Adrenal gland (tissue), 12 donors: ENCODE results near the gene SSPN. TPM values are rescaled to one million over a fixed set of nuclear protein-coding genes. Genes with fewer than 3 reads are reported as not detected.

ENCODE experiments used
- DNase-seq, 7 donors: peaks; one replicate each; pipeline ENCODE4 v3.0.0-alpha.2; 2019 to 2020
- H3K27ac ChIP-seq, 5 donors: fragments of 200-600 bp; sonication (generic) in 4 of 5; 1 replicate in 3 of 5; 2 replicates in 2 of 5; pipeline versions ENCODE4 v1.5.1 to v1.8.0; 2016 to 2020; ENCODE audit warnings: mild to moderate bottlenecking in 1 of 5
- H3K27me3 ChIP-seq: fragments of 200-600 bp; 2 replicates; pipeline ENCODE4 v1.8.0; 2021
- H3K36me3 ChIP-seq, 2 donors: fragments of 200-600 bp; replicated peaks in 1 of 2; 1 replicate in 1 of 2; 2 replicates in 1 of 2; pipeline versions ENCODE4 v1.5.1 to v1.8.0; 2018 to 2022
- H3K4me1 ChIP-seq, 2 donors: fragments of 200-600 bp; replicated peaks in 1 of 2; 1 replicate in 1 of 2; 2 replicates in 1 of 2; pipeline versions ENCODE4 v1.5.1 to v1.8.0; 2018 to 2021
- H3K4me3 ChIP-seq, 4 donors: fragments of 200-600 bp; sonication (generic) in 3 of 4; one replicate each; pipeline ENCODE4 v1.5.1; 2016 to 2018
- H3K9me3 ChIP-seq, 3 donors: fragments of 200-600 bp; sonication (generic) in 1 of 3; replicated peaks in 1 of 3; 1 replicate in 2 of 3; 2 replicates in 1 of 3; pipeline versions ENCODE4 v1.5.1 to v1.8.0; 2016 to 2021
- CTCF ChIP-seq, 6 experiments: fragments of 450-650 bp in 4 of 6; fragments of 200-600 bp in 2 of 6; sonication (generic) in 1 of 6; IDR thresholded peaks; 1 replicate in 5 of 6; 2 replicates in 1 of 6; pipeline versions ENCODE4 v1.5.1 to v1.8.0; 2016 to 2021; ENCODE audit warnings: antibody characterized with exemption in 6 of 6, mild to moderate bottlenecking in 2 of 6, moderate library complexity in 1 of 6
- POLR2A ChIP-seq, 2 donors: fragments of 450-650 bp; IDR thresholded peaks; one replicate each; pipeline ENCODE4 v1.6.1; 2017; ENCODE audit warnings: antibody characterized with exemption in 2 of 2, mild to moderate bottlenecking in 2 of 2, moderate library complexity in 1 of 2
- WGBS, 4 donors: extraction: QIAGEN DNeasy Blood & Tissue Kit in 2 of 4; methylation state at CpG; one replicate each; pipeline versions ENCODE4 v1.1.5 to v1.1.7; 2013 to 2017; 5-methylcytosine and 5-hydroxymethylcytosine counted together
- intact Hi-C, 2 donors: fragments of 100-400 bp; cut with DNase I; formaldehyde crosslinking; loops; one replicate each; pipeline versions ENCODE4 v1.14.1 to v1.15.0; 2022 to 2023
- polyA plus RNA-seq, 3 donors: library from polyadenylated mRNA; stranded (reverse); fragments of 200-250 nt in 2 of 3; fragments of 350-450 nt in 1 of 3; fragmentation: Illumina TruSeq in 1 of 3; extraction: RNeasy Lipid Tissue Mini Kit (QIAGEN cat#74804) in 1 of 3; gene quantifications; one replicate each; pipeline ENCODE4 v1.2.3, GENCODE V29; 2013 to 2014
- total RNA-seq, 9 donors: library from RNA; depleted of rRNA in 4 of 9; stranded (reverse); fragments of >200 nt in 4 of 9; fragments of 120-200 nt in 1 of 9; fragmentation: NEBNext Ultra II Directional in 1 of 9; extraction: Animal tissue kit (Norgen Biotek cat#: 25700) in 1 of 9; gene quantifications; one replicate each; pipeline versions ENCODE4 v1.1.0 to v1.2.4, GENCODE V29; 2013 to 2023
- donor health status: healthy with polysubstance abuse.
- donor health status: Bipolar disorder and iron deficiency.
- donor health status: DM: yes; HTN: yes; CAD: no.
- donor health status: DM: no; HTN: no; CAD: no.
- donor health status: DM: no; HTN: no; CAD: no.
- donor health status: DM: yes; HTN: yes; CAD: no.

The SSPN gene
- total and polyA plus RNA-seq, 12 donors = 3.3 to 47.8 (median 13.9) TPM

- Histone ChIP-seq H3K36me3 (no peaks in the 10 kb centered on the region), H3K27ac (no peak overlapping the region), H3K4me3 (no peak overlapping the region), H3K9me3 (no peaks in the 10 kb centered on the region), H3K4me1 (no peaks in the 10 kb centered on the region), H3K27me3 (no peaks in the 10 kb centered on the region)
- peak in 1 of 7 donors; percentile 10 for DNase-seq
- 56 to 67% (median 61%) methylated on average over 3 of the region's 3 CpGs for WGBS, 4 donors
- intact Hi-C loops = no loop called here
- TF ChIP-seq POLR2A (IDR thresholded peaks at IDR 0.05) (no peak), CTCF (IDR thresholded peaks at IDR 0.05) (no peak)
Measured at GRCh38 chr12:26250801-26251200, 55.4 kb downstream of the SSPN start.

- Histone ChIP-seq H3K27ac (peak overlapping the region in 1 of 5 donors; percentile 35), H3K4me3 (no peak overlapping the region), H3K4me1 (no peaks in the 10 kb centered on the region), H3K27me3 (no peaks in the 10 kb centered on the region), H3K9me3 (no peaks in the 10 kb centered on the region), H3K36me3 (no peaks in the 10 kb centered on the region)
- no peak for TF ChIP-seq CTCF (IDR thresholded peaks at IDR 0.05)
- TF ChIP-seq POLR2A (IDR thresholded peaks at IDR 0.05) = no peak
- intact Hi-C loops = no loop called here
- 46 to 65% (median 56%) methylated on average over 6 of the region's 6 CpGs for whole genome bisulfite sequencing, 4 donors
- peak in 5 of 7 donors; percentile 37 to 73 (median 49) for DNase-seq
Measured at GRCh38 chr12:26251600-26251999, 56.2 kb downstream of the SSPN start.

GRCh38 chr12:26252946-26253345 lies 57.6 kb downstream of the SSPN start:
- Histone ChIP-seq H3K4me3 (no peak overlapping the region), H3K27me3 (no peaks in the 10 kb centered on the region), H3K36me3 (no peaks in the 10 kb centered on the region), H3K9me3 (no peaks in the 10 kb centered on the region), H3K4me1 (no peaks in the 10 kb centered on the region), H3K27ac (no peak overlapping the region)
- intact Hi-C loops = no loop called here
- DNase-seq = no peak
- no peak for TF ChIP-seq POLR2A (IDR thresholded peaks at IDR 0.05)
- WGBS, 4 donors = 49 to 67% (median 57%) methylated on average over 1 of the region's 1 CpG

GRCh38 chr12:26255893-26256645 lies 60.7 kb downstream of the SSPN start:
- no peak for DNase-seq
- Histone ChIP-seq H3K9me3 (no peaks in the 10 kb centered on the region), H3K4me3 (no peak overlapping the region), H3K27ac (no peak overlapping the region), H3K4me1 (no peaks in the 10 kb centered on the region), H3K27me3 (no peaks in the 10 kb centered on the region), H3K36me3 (no peaks in the 10 kb centered on the region)
- TF ChIP-seq POLR2A (IDR thresholded peaks at IDR 0.05) (no peak), CTCF (IDR thresholded peaks at IDR 0.05) (no peak)
- intact Hi-C loops = no loop called here
- WGBS, 4 donors = 75 to 100% (median 85%) methylated on average over 2 to 7 of the region's 7 CpGs
